Peyer's patch (tissue), 4 donors: Measurements from ENCODE around the gene MFN2. TPM values are rescaled to one million over a fixed set of nuclear protein-coding genes. Genes with fewer than 3 reads are reported as not detected.
A peak's percentile ranks its signal among the peaks of the same experiment; 100 is the strongest.
"Not testable (repeated sequence)": the region's sequence is repeated elsewhere in the genome, so short reads cannot be mapped to it uniquely, and the experiment has no call there.

Source experiments
- DNase-seq, 3 donors: peaks; one replicate each; pipeline ENCODE4 v3.0.0-alpha.2; 2017 to 2019
- H3K27ac ChIP-seq, 4 donors: fragments of 200-600 bp; sonication (generic); one replicate each; pipeline ENCODE4 v1.5.1; 2016 to 2019
- H3K27me3 ChIP-seq, 2 donors: fragments of 200-600 bp; sonication (generic); one replicate each; pipeline ENCODE4 v1.5.1; 2019
- H3K36me3 ChIP-seq, 3 donors: fragments of 200-600 bp; sonication (generic); one replicate each; pipeline ENCODE4 v1.5.1; 2016 to 2019
- H3K4me1 ChIP-seq, 4 donors: fragments of 200-600 bp; sonication (generic); one replicate each; pipeline ENCODE4 v1.5.1; 2016 to 2019
- H3K4me3 ChIP-seq, 4 donors: fragments of 200-600 bp; sonication (generic); 1 replicate in 3 of 4; 2 replicates in 1 of 4; pipeline ENCODE4 v1.5.1; 2016 to 2019; ENCODE audit warnings: mild to moderate bottlenecking in 1 of 4
- H3K9me3 ChIP-seq, 4 donors: fragments of 200-600 bp; sonication (generic); one replicate each; pipeline ENCODE4 v1.5.1; 2016 to 2019; ENCODE audit warnings: mild to moderate bottlenecking in 1 of 4
- CTCF ChIP-seq, 6 experiments: fragments of 450-650 bp in 4 of 6; fragments of 200-600 bp in 2 of 6; sonication (generic) in 1 of 6; IDR thresholded peaks; one replicate each; pipeline ENCODE4 v1.5.1; 2017 to 2019; ENCODE audit warnings: antibody characterized with exemption in 6 of 6, mild to moderate bottlenecking in 3 of 6, moderate library complexity in 1 of 6
- POLR2A ChIP-seq, 2 donors: fragments of 450-650 bp; IDR thresholded peaks; one replicate each; pipeline ENCODE4 v1.5.1; 2017; ENCODE audit warnings: antibody characterized with exemption in 2 of 2, mild to moderate bottlenecking in 2 of 2, moderate library complexity in 2 of 2
- total RNA-seq, 4 donors: library from RNA; depleted of rRNA; stranded (reverse); fragments of >200 nt; gene quantifications; one replicate each; pipeline ENCODE4 v1.1.0, GENCODE V29; 2016

Gene MFN2
- total RNA-seq, 4 donors from 2014 or later: 54.5 to 101 (median 94.9) TPM

GRCh38 chr1:11938722-11939526 is 41.3 kb upstream of the MFN2 start:
- DNase-seq: no peak
- Histone ChIP-seq H3K36me3 (no peaks in the 10 kb centered on the region), H3K4me3 (no peak overlapping the region), H3K9me3 (no peaks in the 10 kb centered on the region), H3K4me1 (peaks cover 0 to 38% (median 2%) of the 10 kb centered on the region in 4 donors), H3K27ac (peak overlapping the region in 1 of 4 donors; percentile 13), H3K27me3 (no peaks in the 10 kb centered on the region)
- TF ChIP-seq CTCF (IDR thresholded peaks at IDR 0.05) (no peak), POLR2A (IDR thresholded peaks at IDR 0.05) (no peak)

- not testable (repeated sequence) for H3K4me3 ChIP-seq, H3K9me3 ChIP-seq, H3K27me3 ChIP-seq, H3K27ac ChIP-seq, H3K36me3 ChIP-seq, DNase-seq
- H3K4me1 ChIP-seq: peaks cover 0 to 35% (median 2%) of the 10 kb centered on the region in 4 donors
These were observed 40.5 kb upstream of the MFN2 start for GRCh38 chr1:11939794-11940193.

- peaks cover 0 to 29% (median 0%) of the 10 kb centered on the region in 4 donors for H3K4me1 ChIP-seq
- H3K27me3 ChIP-seq: no peaks in the 10 kb centered on the region
- H3K9me3 ChIP-seq: no peaks in the 10 kb centered on the region
- no peak for TF ChIP-seq CTCF (IDR thresholded peaks at IDR 0.05)
- no peak for TF ChIP-seq POLR2A (IDR thresholded peaks at IDR 0.05)
- H3K36me3 ChIP-seq: peaks cover 0 to 7% (median 0%) of the 10 kb centered on the region in 3 donors
- H3K27ac ChIP-seq: no peak overlapping the region
- no peak overlapping the region for H3K4me3 ChIP-seq
- peak in 2 of 3 donors; percentile 78 to 79 for DNase-seq
These were observed 39.9 kb upstream of the MFN2 start for GRCh38 chr1:11940260-11940921.

GRCh38 chr1:11942280-11942679 is 38.0 kb upstream of the MFN2 start:
- TF ChIP-seq CTCF (IDR thresholded peaks at IDR 0.05) (no peak), POLR2A (IDR thresholded peaks at IDR 0.05) (no peak)
- H3K27me3 ChIP-seq: no peaks in the 10 kb centered on the region
- peaks cover 0 to 7% (median 0%) of the 10 kb centered on the region in 3 donors for H3K36me3 ChIP-seq
- no peak overlapping the region for H3K4me3 ChIP-seq
- peaks cover 0 to 21% (median 0%) of the 10 kb centered on the region in 4 donors for H3K4me1 ChIP-seq
- no peak overlapping the region for H3K27ac ChIP-seq
- no peak for DNase-seq
- no peaks in the 10 kb centered on the region for H3K9me3 ChIP-seq

GRCh38 chr1:11943619-11944018 is 36.6 kb upstream of the MFN2 start:
- no peaks in the 10 kb centered on the region for H3K27me3 ChIP-seq
- H3K36me3 ChIP-seq: peaks cover 0 to 8% (median 0%) of the 10 kb centered on the region in 3 donors
- DNase-seq: no peak
- no peak overlapping the region for H3K4me3 ChIP-seq
- no peak overlapping the region for H3K27ac ChIP-seq
- TF ChIP-seq CTCF (IDR thresholded peaks at IDR 0.05) (no peak), POLR2A (IDR thresholded peaks at IDR 0.05) (no peak)
- no peaks in the 10 kb centered on the region for H3K9me3 ChIP-seq
- H3K4me1 ChIP-seq: peaks cover 0 to 14% (median 0%) of the 10 kb centered on the region in 4 donors

GRCh38 chr1:11944358-11944931 is 35.8 kb upstream of the MFN2 start:
- H3K4me1 ChIP-seq: peaks cover 0 to 6% (median 0%) of the 10 kb centered on the region in 4 donors
- H3K36me3 ChIP-seq: peaks cover 0 to 14% (median 0%) of the 10 kb centered on the region in 3 donors

More at GRCh38 chr1:11944358-11944931, 35.8 kb upstream of the MFN2 start:
- no peak for TF ChIP-seq POLR2A (IDR thresholded peaks at IDR 0.05)
- no peak for TF ChIP-seq CTCF (IDR thresholded peaks at IDR 0.05)
- no peaks in the 10 kb centered on the region for H3K9me3 ChIP-seq
- no peaks in the 10 kb centered on the region for H3K27me3 ChIP-seq
- H3K27ac ChIP-seq: no peak overlapping the region
- no peak overlapping the region for H3K4me3 ChIP-seq
- no peak for DNase-seq
